K562 (cell line): ENCODE results near the gene STK32C. TPM values are rescaled to one million over a fixed set of nuclear protein-coding genes. Genes with fewer than 3 reads are reported as not detected.
A peak's percentile ranks its signal among the peaks of the same experiment; 100 is the strongest.

Source experiments
- ATAC-seq: fragments of 200-7000 bp; cut with Tn5 transposase; 3 replicates; pipeline ENCODE4 v1.9.1; 2020; ENCODE audit warnings: moderate library complexity
- BruUV-seq: library from RNA; stranded (reverse); fragments of 400-500 nt; replicated peaks from 2 replicates; lab custom pipeline; 2021; lab: Mats Ljungman, UMichigan
- CTCF ChIA-PET: fragments of 300-600 bp; formaldehyde crosslinking; extraction: SDS; loops from one replicate; lab custom pipeline; 2021; ENCODE audit warnings: low intra/inter-chr PET ratio; lab: Yijun Ruan, JAX
- POLR2A ChIA-PET: fragments of 300-600, 350-650 bp; sonication (Branson Sonifier 250); formaldehyde crosslinking; extraction: SDS; loops from one replicate; lab custom pipeline; 2021; ENCODE audit warnings: antibody characterized with exemption, inconsistent platforms; lab: Yijun Ruan, JAX
- DNase-seq, 4 experiments: peaks; one replicate each; pipeline versions ENCODE4 v3.0.0 to v3.0.0-alpha.2; 2011 to 2018; ENCODE audit warnings: low spot score in 3 of 4, mixed read lengths in 3 of 4; ENCODE audit errors: extremely low read depth in 1 of 4
- FAIRE-seq: peaks from 2 replicates; lab custom pipeline; 2011; peaks lifted over from hg19 to GRCh38; lab: Jason Lieb, UNC
- H2AFZ ChIP-seq: 2 replicates; pipeline ENCODE4 v1.6.0; 2011; ENCODE audit warnings: low read depth, low read length, control low read depth, inconsistent platforms
- H3K27ac ChIP-seq: fragments of 200-600 bp; 3 replicates; pipeline ENCODE4 v1.8.0; 2011; ENCODE audit warnings: low read depth, mild to moderate bottlenecking, control low read depth, inconsistent platforms, low read length, moderate library complexity, mixed read lengths; ENCODE audit errors: extremely low read depth
- H3K27me3 ChIP-seq, 2 experiments: fragments of 300-600 bp in 1 of 2; 2 replicates in 1 of 2; 3 replicates in 1 of 2; pipeline versions ENCODE4 v1.6.0 to v1.8.0; 2011; ENCODE audit warnings: inconsistent platforms in 2 of 2, low read length in 2 of 2, mild to moderate bottlenecking in 1 of 2, mixed read lengths in 1 of 2, moderate library complexity in 1 of 2; ENCODE audit not compliant: control insufficient read depth in 2 of 2, insufficient read depth in 2 of 2
- H3K36me3 ChIP-seq: fragments of 300-600 bp; 3 replicates; pipeline ENCODE4 v1.8.0; 2011; ENCODE audit warnings: mild to moderate bottlenecking, low read length, inconsistent platforms; ENCODE audit not compliant: control insufficient read depth, insufficient read depth
- H3K4me1 ChIP-seq, 2 experiments: fragments of 200-600 bp in 1 of 2; replicated peaks in 1 of 2; 2 replicates in 1 of 2; 3 replicates in 1 of 2; pipeline versions ENCODE4 v1.5.1 to v1.8.0; 2011; ENCODE audit warnings: inconsistent platforms in 2 of 2, low read length in 2 of 2, mild to moderate bottlenecking in 1 of 2, mixed read lengths in 1 of 2, moderate library complexity in 1 of 2; ENCODE audit not compliant: control insufficient read depth in 2 of 2, insufficient read depth in 2 of 2
- H3K4me2 ChIP-seq: 2 replicates; pipeline ENCODE4 v1.6.1; 2011; ENCODE audit warnings: low read length, control low read depth, inconsistent platforms, mixed read lengths; ENCODE audit not compliant: insufficient read depth
- H3K4me3 ChIP-seq: fragments of 200-600 bp; sonication (generic), shearing (Covaris generic); 2 replicates; pipeline ENCODE4 v1.5.1; 2016; ENCODE audit warnings: control low read depth, inconsistent platforms
- H3K79me2 ChIP-seq: fragments of 200-600 bp; 3 replicates; pipeline ENCODE4 v1.8.0; 2011; ENCODE audit warnings: low read length, inconsistent platforms; ENCODE audit not compliant: control insufficient read depth, insufficient read depth
- H3K9ac ChIP-seq, 2 experiments: 2 replicates each; pipeline versions ENCODE4 v1.6.0 to v1.6.1; 2011; ENCODE audit warnings: low read depth in 2 of 2, low read length in 2 of 2, control low read depth in 1 of 2, inconsistent platforms in 1 of 2, mild to moderate bottlenecking in 1 of 2, mixed read lengths in 1 of 2; ENCODE audit not compliant: insufficient read depth in 1 of 2
- H3K9me1 ChIP-seq: one replicate; pipeline ENCODE4 v1.6.0; 2011; ENCODE audit warnings: inconsistent platforms, mild to moderate bottlenecking, low read length, moderate library complexity; ENCODE audit not compliant: control insufficient read depth, insufficient read depth
- H3K9me3 ChIP-seq: replicated peaks from 2 replicates; pipeline ENCODE4 v1.5.1; 2011; ENCODE audit warnings: low read depth, low read length, inconsistent platforms; ENCODE audit not compliant: control insufficient read depth, insufficient read depth
- H4K20me1 ChIP-seq: replicated peaks from 2 replicates; pipeline ENCODE4 v1.6.1; 2011; ENCODE audit warnings: low read length, inconsistent platforms, mixed read lengths; ENCODE audit not compliant: control insufficient read depth, insufficient read depth
- AFF1 ChIP-seq, 2 experiments: fragments of 450-650 bp; IDR thresholded peaks; 2 replicates each; pipeline ENCODE4 v1.6.1; 2018; ENCODE audit warnings: mild to moderate bottlenecking in 2 of 2, low read depth in 1 of 2; ENCODE audit not compliant: partially characterized antibody in 2 of 2
- MYNN ChIP-seq, 2 experiments: sonication (generic); formaldehyde crosslinking in 1 of 2; IDR thresholded peaks; 2 replicates each; pipeline versions ENCODE4 v1.5.0 to v1.6.1; 2016 to 2020; ENCODE audit warnings: antibody characterized with exemption in 1 of 2, missing genetic modification reagents in 1 of 2
- WGBS: fragments of 100-300 bp; shearing (Covaris generic); methylation state at CpG from one replicate; pipeline ENCODE4 v1.1.6; 2016; ENCODE audit warnings: low coverage, mixed read lengths; ENCODE audit not compliant: insufficient coverage; ENCODE audit errors: missing lambda C conversion rate; 5-methylcytosine and 5-hydroxymethylcytosine counted together
- in situ Hi-C: fragments of 300-500 bp; cut with MboI; formaldehyde crosslinking; loops from 4 replicates; pipeline ENCODE4 v1.15.0; 2018; ENCODE audit warnings: inconsistent platforms, mixed read lengths
- intact Hi-C: fragments of 100-400 bp; cut with micrococcal nuclease; formaldehyde crosslinking; loops from 2 replicates; pipeline ENCODE4 v1.14.2; 2022
- polyA plus RNA-seq, 8 experiments: library from polyadenylated mRNA; depleted of rRNA in 4 of 8; stranded (reverse) in 5 of 8; unstranded in 3 of 8; fragments of >200 nt; fragmentation: Nextera tagmentation in 2 of 8; fragmentation: Illumina TruSeq in 1 of 8; extraction: Ambion mirVana in 2 of 8; extraction: Trizol in 1 of 8; gene quantifications; 2 replicates each; pipeline versions ENCODE4 v1.2.1 to v1.2.3, GENCODE V29; 2011 to 2014; ENCODE audit warnings: inconsistent platforms in 1 of 8, missing spikeins in 1 of 8
- total RNA-seq, 7 experiments: library from RNA; depleted of rRNA in 6 of 7; stranded (reverse); fragments of >200 nt in 6 of 7; fragmentation: Illumina TruSeq in 2 of 7; extraction: Trizol in 2 of 7; gene quantifications; 2 replicates each; pipeline versions ENCODE4 v1.2.1 to v1.2.3, GENCODE V29; 2011 to 2021; ENCODE audit warnings: low replicate concordance in 1 of 7

STK32C gene
- total and polyA plus RNA-seq, 9 of the 15 experiments (the other 6 are each of a cell fraction or from before 2014, with no cell fraction given), result 1.5 to 20.9 (median 6.5) TPM

DNA sequence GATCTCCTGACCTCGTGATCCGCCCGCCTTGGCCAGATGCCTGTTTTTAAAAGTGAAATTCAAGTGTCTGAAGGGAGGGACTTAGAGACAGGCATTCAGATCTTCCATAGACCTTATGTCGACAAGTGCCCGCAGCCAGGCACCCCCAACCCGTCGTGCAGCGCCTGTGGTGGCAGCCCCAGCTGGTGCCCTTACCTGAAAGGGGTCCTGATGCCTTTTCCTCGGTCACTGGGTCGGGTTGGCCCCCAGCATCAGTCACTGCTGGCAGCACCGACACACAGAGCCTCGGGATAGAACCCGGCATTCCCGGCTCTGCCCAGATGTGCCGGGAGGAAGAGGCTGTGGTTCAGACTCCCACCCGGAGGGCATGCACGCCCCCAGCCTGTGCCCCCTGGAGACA, 47.5 kb upstream of the STK32C start:
- ATAC-seq, result no peak
- in situ Hi-C loops, result no loop called here
- H3K9ac ChIP-seq, result no peak overlapping the region

More for the DNA sequence above, 47.5 kb upstream of the STK32C start:
- H3K36me3 ChIP-seq, result no peaks in the 10 kb centered on the region
- no peaks in the 10 kb centered on the region; a peak in 1 of 5 replicates for H3K27me3 ChIP-seq
- POLR2A ChIA-PET, result interaction anchor here (0.7 kb wide), 1 partner anchor 131 kb away, joined by 3 read pairs; no protein-coding TSS in a partner anchor
- WGBS, result 26% methylated on average over 11 of the region's 17 CpGs
- no peak overlapping the region for H3K4me2 ChIP-seq
- DNase-seq, result no peak
- H3K9me3 ChIP-seq, result no peaks in the 10 kb centered on the region
- no peaks in the 10 kb centered on the region for H3K9me1 ChIP-seq
- intact Hi-C loops, result no loop called here
- no TSS peak for BruUV-seq
- H3K79me2 ChIP-seq, result no peaks in the 10 kb centered on the region
- H3K4me1 ChIP-seq, result peaks cover 0 to 32% of the 10 kb centered on the region in 2 experiments; a peak in 2 of 5 replicates
- no peak overlapping the region for H3K27ac ChIP-seq
- H2AFZ ChIP-seq, result no peak overlapping the region
- CTCF ChIA-PET, result interaction anchor here (0.7 kb wide), 1 partner anchor 100 kb away, joined by 3 read pairs; no protein-coding TSS in a partner anchor
- FAIRE-seq, result no peak
- H4K20me1 ChIP-seq, result no peaks in the 10 kb centered on the region
- TF ChIP-seq AFF1 (IDR thresholded peaks at IDR 0.05; ENCODE audit: low read depth in 1 of 2, partially characterized antibody in 2 of 2) (peak in 1 of 2 experiments; percentile 3), MYNN (IDR thresholded peaks at IDR 0.05) (no peak), MYNN (CRISPR knock-in tag; IDR thresholded peaks at IDR 0.05) (no peak)
- H3K4me3 ChIP-seq, result no peak overlapping the region
